Measurements from ENCODE around the gene NCKAP1.

DNA sequence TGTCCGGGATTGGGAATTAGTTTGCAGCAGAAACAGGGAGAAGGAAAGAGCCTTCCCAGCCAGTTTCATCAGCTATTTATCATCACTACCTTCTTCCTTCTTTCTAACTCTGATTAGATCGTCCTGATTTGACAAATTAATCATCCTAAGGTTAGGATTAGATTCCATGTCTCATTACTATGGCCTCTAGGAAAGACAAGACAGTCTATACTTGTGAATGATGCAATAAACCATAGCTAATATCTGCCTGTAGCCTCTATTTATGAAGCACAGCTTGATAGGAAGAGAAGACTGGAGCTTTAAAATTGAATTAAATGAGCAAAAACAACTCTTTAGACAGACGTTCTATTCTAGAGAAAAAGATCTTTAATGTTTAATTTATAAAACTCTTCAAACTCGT is 146.6 kb downstream of the NCKAP1 start:
- TF ChIP-seq, protein P1, sequence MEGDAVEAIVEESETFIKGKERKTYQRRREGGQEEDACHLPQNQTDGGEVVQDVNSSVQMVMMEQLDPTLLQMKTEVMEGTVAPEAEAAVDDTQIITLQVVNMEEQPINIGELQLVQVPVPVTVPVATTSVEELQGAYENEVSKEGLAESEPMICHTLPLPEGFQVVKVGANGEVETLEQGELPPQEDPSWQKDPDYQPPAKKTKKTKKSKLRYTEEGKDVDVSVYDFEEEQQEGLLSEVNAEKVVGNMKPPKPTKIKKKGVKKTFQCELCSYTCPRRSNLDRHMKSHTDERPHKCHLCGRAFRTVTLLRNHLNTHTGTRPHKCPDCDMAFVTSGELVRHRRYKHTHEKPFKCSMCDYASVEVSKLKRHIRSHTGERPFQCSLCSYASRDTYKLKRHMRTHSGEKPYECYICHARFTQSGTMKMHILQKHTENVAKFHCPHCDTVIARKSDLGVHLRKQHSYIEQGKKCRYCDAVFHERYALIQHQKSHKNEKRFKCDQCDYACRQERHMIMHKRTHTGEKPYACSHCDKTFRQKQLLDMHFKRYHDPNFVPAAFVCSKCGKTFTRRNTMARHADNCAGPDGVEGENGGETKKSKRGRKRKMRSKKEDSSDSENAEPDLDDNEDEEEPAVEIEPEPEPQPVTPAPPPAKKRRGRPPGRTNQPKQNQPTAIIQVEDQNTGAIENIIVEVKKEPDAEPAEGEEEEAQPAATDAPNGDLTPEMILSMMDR (IDR thresholded peaks at IDR 0.05): no peak
- TF ChIP-seq POLR2A (IDR thresholded peaks at IDR 0.05): no peak
